ENCODE measurements around the gene PYGB. TPM values are rescaled to one million over a fixed set of nuclear protein-coding genes. Genes with fewer than 3 reads are reported as not detected.

PYGB gene
- total RNA-seq, 2 donors from 2014 or later: 43.7 to 48.3 TPM

DNA sequence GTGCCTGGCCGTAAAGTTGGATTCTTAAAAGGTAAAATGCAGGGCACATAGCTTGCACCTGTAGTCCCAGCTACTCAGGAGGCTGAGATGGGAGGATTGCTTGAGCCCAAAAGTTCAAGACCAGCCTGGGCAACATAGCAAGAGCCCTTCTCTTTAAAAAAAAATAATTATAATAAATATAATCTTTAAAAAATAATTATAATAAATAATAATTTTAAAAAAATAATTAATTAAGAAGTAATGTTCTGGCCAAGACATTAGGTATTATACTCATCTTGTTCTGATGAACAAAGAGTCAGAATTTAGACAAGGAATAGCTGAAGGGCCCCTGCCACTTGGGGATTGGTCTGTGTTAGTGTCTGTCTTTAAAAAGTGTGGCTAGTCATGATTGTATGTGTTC is 38.5 kb upstream of the PYGB start:
- no peaks in the 10 kb centered on the region for H3K9me3 Mint-ChIP-seq
- no peak for DNase-seq
- H3K4me1 Mint-ChIP-seq (ENCODE audit: low read depth): no peaks in the 10 kb centered on the region
- peaks cover 4 to 5% of the 10 kb centered on the region in 2 donors for H3K36me3 Mint-ChIP-seq (ENCODE audit: insufficient read depth in 2 of 2)
- no peak overlapping the region for H3K4me3 Mint-ChIP-seq
- ATAC-seq (replicated peaks in 1 of 2): no peak
- no peak overlapping the region for H3K27ac Mint-ChIP-seq
- H3K27me3 Mint-ChIP-seq (ENCODE audit: low read depth): no peaks in the 10 kb centered on the region

DNA sequence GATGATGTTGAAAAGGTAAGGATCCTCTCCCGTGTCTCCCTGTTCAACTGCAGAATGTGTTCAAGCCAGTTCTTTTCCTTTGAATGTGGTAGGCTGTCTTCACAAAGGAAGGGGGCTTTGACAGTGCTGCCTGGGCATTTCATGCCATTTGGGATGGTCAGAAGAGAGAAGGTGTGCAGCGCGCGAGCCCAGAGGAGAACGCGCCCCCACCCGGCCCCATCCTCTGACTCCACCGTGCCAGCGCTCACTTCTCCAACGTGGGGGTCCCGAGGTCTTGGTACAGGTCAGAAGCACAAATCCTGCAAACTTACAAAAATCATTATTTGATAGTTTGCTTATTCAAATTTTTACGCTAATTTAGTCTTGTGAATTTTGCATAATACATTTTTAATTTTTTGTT is 38.0 kb upstream of the PYGB start:
- Mint-ChIP-seq H3K36me3 (ENCODE audit: insufficient read depth in 2 of 2) (peaks cover 4 to 5% of the 10 kb centered on the region in 2 donors), H3K4me1 (ENCODE audit: low read depth) (no peaks in the 10 kb centered on the region)

DNA sequence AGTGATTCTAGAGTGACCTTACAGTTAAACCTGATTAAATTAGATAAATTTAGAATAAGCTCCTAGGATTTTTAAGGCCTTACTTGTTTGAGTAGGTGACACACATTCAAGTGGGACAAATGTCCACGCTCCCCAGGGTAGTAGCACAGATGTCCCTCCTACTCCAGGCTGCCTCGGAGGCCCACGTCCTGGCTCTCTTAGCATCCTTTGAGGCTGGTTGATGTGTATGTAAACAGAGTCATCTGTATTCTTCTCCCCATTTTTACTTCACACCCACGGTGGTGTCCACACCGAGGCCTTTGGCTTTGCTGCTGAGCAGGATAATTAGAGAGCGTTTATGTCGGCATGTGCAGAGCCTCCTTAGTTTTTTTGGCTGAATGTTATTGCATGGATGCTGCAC is 36.6 kb upstream of the PYGB start:
- no peak overlapping the region for H3K27ac Mint-ChIP-seq
- no peak for ATAC-seq (replicated peaks in 1 of 2)
- no peak overlapping the region for H3K4me3 Mint-ChIP-seq
- H3K9me3 Mint-ChIP-seq: no peaks in the 10 kb centered on the region
- H3K4me1 Mint-ChIP-seq (ENCODE audit: low read depth): no peaks in the 10 kb centered on the region
- H3K27me3 Mint-ChIP-seq (ENCODE audit: low read depth): no peaks in the 10 kb centered on the region
- no peak for DNase-seq
- peaks cover 4 to 5% of the 10 kb centered on the region in 2 donors for H3K36me3 Mint-ChIP-seq (ENCODE audit: insufficient read depth in 2 of 2)

More for the DNA sequence above, 38.0 kb upstream of the PYGB start:
- no peak for ATAC-seq (replicated peaks in 1 of 2)
- no peak for DNase-seq
- no peak overlapping the region for H3K4me3 Mint-ChIP-seq
- no peaks in the 10 kb centered on the region for H3K27me3 Mint-ChIP-seq (ENCODE audit: low read depth)
- H3K27ac Mint-ChIP-seq: no peak overlapping the region
- no peaks in the 10 kb centered on the region for H3K9me3 Mint-ChIP-seq

GRCh38 chr20:25212242-25212641 is 35.6 kb upstream of the PYGB start:
- Mint-ChIP-seq H3K4me1 (ENCODE audit: low read depth) (no peaks in the 10 kb centered on the region), H3K36me3 (ENCODE audit: insufficient read depth in 2 of 2) (peaks cover 4 to 7% of the 10 kb centered on the region in 2 donors), H3K4me3 (no peak overlapping the region), H3K9me3 (no peaks in the 10 kb centered on the region), H3K27me3 (ENCODE audit: low read depth) (no peaks in the 10 kb centered on the region), H3K27ac (no peak overlapping the region)
- DNase-seq (no peak), ATAC-seq (replicated peaks in 1 of 2) (no peak)

DNA sequence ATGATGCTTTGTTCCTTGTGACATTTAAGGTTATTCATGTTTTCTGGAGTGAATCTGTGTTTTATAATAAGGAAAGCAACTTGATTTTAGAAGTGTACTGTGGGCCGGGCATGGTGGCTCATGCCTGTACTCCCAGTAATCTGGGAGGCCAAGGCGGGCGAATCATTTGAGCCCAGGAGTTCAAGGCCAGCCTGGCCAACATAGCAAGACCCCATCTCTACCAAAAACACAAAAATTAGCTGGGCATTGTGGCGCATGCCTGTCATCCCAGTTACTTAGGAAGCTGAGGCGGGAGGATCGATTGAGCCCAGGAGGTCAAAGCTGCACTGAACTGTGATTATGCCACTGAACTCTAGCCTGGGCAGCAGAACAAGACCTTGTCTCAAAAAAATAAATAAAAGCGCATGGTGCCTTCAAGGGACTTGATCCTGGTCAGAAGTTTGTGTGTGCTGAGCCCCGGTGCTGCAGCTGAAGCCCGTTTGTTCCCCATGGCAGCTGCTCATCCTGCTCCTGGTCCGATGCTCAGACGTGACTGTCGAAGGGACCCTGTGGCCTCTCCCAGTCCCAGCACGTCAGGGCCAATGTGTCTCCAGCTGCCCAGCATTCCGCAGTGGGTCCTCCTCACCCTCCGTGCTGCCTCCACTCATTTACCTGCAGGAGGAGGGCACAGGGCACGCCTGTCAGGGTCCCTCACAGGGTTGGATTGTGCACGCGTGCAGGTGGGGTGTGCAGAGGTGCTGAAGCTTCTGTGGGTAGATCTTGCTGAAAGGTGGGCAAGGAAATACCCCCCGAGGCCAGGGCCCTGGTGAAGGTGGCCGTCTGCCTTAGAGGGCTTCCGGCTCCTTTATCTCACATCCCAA is 34.1 kb upstream of the PYGB start:
- Mint-ChIP-seq H3K9me3 (no peaks in the 10 kb centered on the region), H3K27ac (no peak overlapping the region), H3K4me3 (no peak overlapping the region), H3K27me3 (ENCODE audit: low read depth) (no peaks in the 10 kb centered on the region), H3K4me1 (ENCODE audit: low read depth) (no peaks in the 10 kb centered on the region), H3K36me3 (ENCODE audit: insufficient read depth in 2 of 2) (peaks cover 4 to 7% of the 10 kb centered on the region in 2 donors)
- DNase-seq (no peak), ATAC-seq (replicated peaks in 1 of 2) (no peak)

GRCh38 chr20:25214426-25214790 is 33.5 kb upstream of the PYGB start:
- Mint-ChIP-seq H3K4me3 (no peak overlapping the region), H3K9me3 (no peaks in the 10 kb centered on the region), H3K4me1 (ENCODE audit: low read depth) (no peaks in the 10 kb centered on the region), H3K27ac (no peak overlapping the region), H3K36me3 (ENCODE audit: insufficient read depth in 2 of 2) (peaks cover 4 to 7% of the 10 kb centered on the region in 2 donors), H3K27me3 (ENCODE audit: low read depth) (no peaks in the 10 kb centered on the region)
- ATAC-seq (replicated peaks in 1 of 2) (no peak), DNase-seq (no peak)

GRCh38 chr20:25214819-25215218 is 33.1 kb upstream of the PYGB start:
- ATAC-seq (replicated peaks in 1 of 2) (no peak), DNase-seq (no peak)
- H3K4me3 Mint-ChIP-seq: no peak overlapping the region
- no peaks in the 10 kb centered on the region for H3K4me1 Mint-ChIP-seq (ENCODE audit: low read depth)
- no peaks in the 10 kb centered on the region for H3K27me3 Mint-ChIP-seq (ENCODE audit: low read depth)
- H3K27ac Mint-ChIP-seq: no peak overlapping the region
- no peaks in the 10 kb centered on the region for H3K9me3 Mint-ChIP-seq
- H3K36me3 Mint-ChIP-seq (ENCODE audit: insufficient read depth in 2 of 2): peaks cover under 1 to 7% of the 10 kb centered on the region in 2 donors

DNA sequence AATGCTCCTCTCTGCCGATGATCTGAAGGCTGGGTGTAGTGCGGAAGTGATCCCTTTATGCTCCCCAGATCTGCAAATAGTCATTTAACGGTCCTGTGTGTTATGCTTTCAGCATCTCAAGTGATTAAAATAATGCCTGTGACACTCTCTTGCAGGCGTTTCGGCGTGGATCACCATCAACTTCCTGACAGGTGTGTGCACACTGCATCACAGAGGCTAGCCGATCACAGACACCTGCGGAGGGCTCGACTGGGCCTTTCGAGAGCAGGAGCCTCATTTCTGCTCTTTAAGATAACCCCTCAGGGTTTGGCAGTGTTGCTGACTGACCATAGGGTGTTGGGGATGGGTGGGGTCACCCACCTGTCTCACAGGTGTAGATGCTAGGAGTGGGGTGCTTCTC is 32.4 kb upstream of the PYGB start:
- Mint-ChIP-seq H3K27me3 (ENCODE audit: low read depth) (no peaks in the 10 kb centered on the region), H3K4me1 (ENCODE audit: low read depth) (no peaks in the 10 kb centered on the region), H3K9me3 (no peaks in the 10 kb centered on the region), H3K36me3 (ENCODE audit: insufficient read depth in 2 of 2) (peaks cover 0 to 7% of the 10 kb centered on the region in 2 donors), H3K4me3 (no peak overlapping the region), H3K27ac (no peak overlapping the region)
- DNase-seq: no peak
- no peak for ATAC-seq (replicated peaks in 1 of 2)

DNA sequence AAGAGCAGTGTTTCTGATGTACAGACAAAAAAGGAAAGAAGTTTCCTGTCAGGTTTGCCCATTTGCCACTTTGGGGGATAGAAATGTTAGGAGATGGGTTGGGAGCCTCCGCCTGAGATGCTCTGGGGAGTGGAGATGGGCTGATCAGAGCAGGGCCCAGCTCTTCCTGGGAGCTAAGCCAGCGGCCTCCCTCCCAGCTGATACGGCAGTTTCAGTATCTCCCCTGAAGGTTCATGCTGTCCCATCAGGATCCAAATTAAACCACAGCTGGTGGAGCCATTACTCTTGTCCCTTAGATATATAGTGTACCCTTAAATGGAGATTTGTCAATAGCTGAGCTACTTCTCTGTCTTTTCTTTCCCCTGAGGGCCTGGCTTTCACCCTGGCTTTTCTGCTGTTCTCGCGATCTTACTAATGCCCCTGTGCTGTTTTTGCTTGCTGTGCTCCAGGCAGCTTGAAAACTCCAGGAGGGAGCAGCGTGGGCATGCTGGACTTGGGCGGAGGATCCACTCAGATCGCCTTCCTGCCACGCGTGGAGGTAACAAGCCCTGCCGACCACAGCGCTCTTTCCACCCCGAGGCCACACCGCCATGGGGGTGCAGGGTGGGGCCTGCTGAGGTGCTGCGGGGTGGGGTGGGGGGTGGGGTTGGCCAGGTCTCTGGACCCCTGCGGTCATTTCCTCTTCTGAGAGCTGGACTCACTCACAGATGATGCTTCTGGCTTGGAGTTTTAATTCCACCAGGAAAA is 31.5 kb upstream of the PYGB start:
- ATAC-seq (replicated peaks in 1 of 2) (no peak), DNase-seq (no peak)
- peaks cover 0 to 7% of the 10 kb centered on the region in 2 donors for H3K36me3 Mint-ChIP-seq (ENCODE audit: insufficient read depth in 2 of 2)

GRCh38 chr20:25217161-25218108 is 30.4 kb upstream of the PYGB start:
- H3K27me3 Mint-ChIP-seq (ENCODE audit: low read depth): no peaks in the 10 kb centered on the region
- ATAC-seq (replicated peaks in 1 of 2) (no peak), DNase-seq (no peak)
- H3K4me3 Mint-ChIP-seq: no peak overlapping the region
- H3K9me3 Mint-ChIP-seq: no peaks in the 10 kb centered on the region
- no peaks in the 10 kb centered on the region for H3K4me1 Mint-ChIP-seq (ENCODE audit: low read depth)
- H3K27ac Mint-ChIP-seq: no peak overlapping the region
- H3K36me3 Mint-ChIP-seq (ENCODE audit: insufficient read depth in 2 of 2): peaks cover 0 to 2% of the 10 kb centered on the region in 2 donors

More for the DNA sequence above, 31.5 kb upstream of the PYGB start:
- no peak overlapping the region for H3K27ac Mint-ChIP-seq
- no peaks in the 10 kb centered on the region for H3K9me3 Mint-ChIP-seq
- no peaks in the 10 kb centered on the region for H3K27me3 Mint-ChIP-seq (ENCODE audit: low read depth)
- H3K4me1 Mint-ChIP-seq (ENCODE audit: low read depth): no peaks in the 10 kb centered on the region
- no peak overlapping the region for H3K4me3 Mint-ChIP-seq

- H3K4me3 Mint-ChIP-seq: no peak overlapping the region
- no peaks in the 10 kb centered on the region for H3K9me3 Mint-ChIP-seq
- DNase-seq (no peak), ATAC-seq (replicated peaks in 1 of 2) (no peak)
- H3K27ac Mint-ChIP-seq: no peak overlapping the region
- peaks cover 2% of the 10 kb centered on the region for H3K4me1 Mint-ChIP-seq (ENCODE audit: low read depth)
- no peaks in the 10 kb centered on the region for H3K27me3 Mint-ChIP-seq (ENCODE audit: low read depth)
- peaks cover 0 to 2% of the 10 kb centered on the region in 2 donors for H3K36me3 Mint-ChIP-seq (ENCODE audit: insufficient read depth in 2 of 2)
Observed at GRCh38 chr20:25218109-25218486, 29.8 kb upstream of the PYGB start.

DNA sequence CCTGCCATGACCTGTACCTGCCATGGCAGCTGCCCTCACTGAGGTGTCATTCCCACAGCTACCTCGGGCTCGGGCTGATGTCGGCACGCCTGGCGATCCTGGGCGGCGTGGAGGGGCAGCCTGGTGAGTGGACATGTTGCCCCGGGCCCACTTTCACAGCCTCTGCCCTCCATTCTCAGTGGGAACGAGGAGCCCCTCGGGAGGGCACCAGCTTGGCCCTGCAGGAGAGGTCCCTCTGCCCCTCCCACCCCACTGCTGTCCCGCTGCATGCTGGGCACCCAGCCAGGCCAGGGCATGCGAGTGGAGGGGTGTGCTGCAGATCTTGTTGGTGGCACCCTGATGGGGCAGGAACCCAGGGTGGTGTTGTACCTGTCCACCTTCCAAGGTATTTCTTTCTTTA is 29.4 kb upstream of the PYGB start:
- Mint-ChIP-seq H3K9me3 (no peaks in the 10 kb centered on the region), H3K27me3 (ENCODE audit: low read depth) (no peaks in the 10 kb centered on the region), H3K4me3 (no peak overlapping the region), H3K4me1 (ENCODE audit: low read depth) (peaks cover 6% of the 10 kb centered on the region), H3K36me3 (ENCODE audit: insufficient read depth in 2 of 2) (peaks cover 0 to 2% of the 10 kb centered on the region in 2 donors), H3K27ac (no peak overlapping the region)
- DNase-seq: no peak
- no peak for ATAC-seq (replicated peaks in 1 of 2)

- Mint-ChIP-seq H3K4me1 (ENCODE audit: low read depth) (peaks cover 11% of the 10 kb centered on the region), H3K4me3 (no peak overlapping the region), H3K9me3 (no peaks in the 10 kb centered on the region), H3K36me3 (ENCODE audit: insufficient read depth in 2 of 2) (peaks cover 0 to 2% of the 10 kb centered on the region in 2 donors), H3K27ac (no peak overlapping the region), H3K27me3 (ENCODE audit: low read depth) (no peaks in the 10 kb centered on the region)
- ATAC-seq (replicated peaks in 1 of 2): no peak
- DNase-seq: no peak
Observed at GRCh38 chr20:25219365-25219764, 28.5 kb upstream of the PYGB start.
